GM23248 (cell line): ENCODE data around the gene ZNF212.

Experiments
- EZH2 ChIP-seq: fragments of 200-600 bp; sonication (generic); IDR thresholded peaks from 2 replicates; pipeline ENCODE4 v1.6.1; 2018; ENCODE audit warnings: antibody characterized with exemption, mild to moderate bottlenecking; ENCODE audit not compliant: insufficient read depth, poor library complexity, severe bottlenecking
- EZH2phosphoT487 ChIP-seq: fragments of 200-600 bp; sonication (generic); IDR thresholded peaks from 2 replicates; pipeline ENCODE4 v1.6.1; 2018; ENCODE audit warnings: antibody characterized with exemption, moderate library complexity, mild to moderate bottlenecking, low read depth; ENCODE audit not compliant: insufficient read depth

DNA sequence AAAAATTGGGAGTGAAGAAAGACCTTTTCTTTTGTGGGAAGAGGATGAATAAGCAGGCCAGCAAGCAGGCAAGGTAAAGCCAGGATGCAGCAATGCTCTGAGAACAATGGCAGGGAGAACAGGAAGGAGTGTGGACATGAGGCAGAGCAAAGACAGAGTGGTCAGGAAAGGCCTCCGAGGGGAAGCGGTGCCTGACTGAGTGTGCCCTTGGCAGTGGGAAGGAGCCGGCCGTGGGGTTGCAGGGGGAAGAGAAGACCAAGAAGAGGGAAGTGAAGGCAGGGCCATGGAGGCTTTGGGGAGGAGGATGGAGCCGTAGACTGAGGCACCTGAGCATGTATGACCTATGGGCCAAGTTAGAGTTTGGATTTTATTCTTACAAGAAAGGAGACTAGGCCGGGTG lies 21.9 kb upstream of the ZNF212 start:
- TF ChIP-seq EZH2 (no peak), EZH2phosphoT487 (no peak)
